ENCODE results near the gene LDB3. TPM values are rescaled to one million over a fixed set of nuclear protein-coding genes. Genes with fewer than 3 reads are reported as not detected.

Gene LDB3
- total and polyA plus RNA-seq, 2 donors (not counting 1 experiment from before 2014, with no cell fraction given): under 0.01 to 0.20 TPM

GRCh38 chr10:86710987-86711512, 42.7 kb downstream of the LDB3 start:
- no peaks in the 10 kb centered on the region for H3K79me2 ChIP-seq (ENCODE audit: control insufficient read depth, insufficient read depth, low read length)
- no peaks in the 10 kb centered on the region for H4K20me1 ChIP-seq (ENCODE audit: control insufficient read depth, extremely low read depth, insufficient read depth, low read length)
- no peaks in the 10 kb centered on the region for H3K4me1 ChIP-seq (ENCODE audit: control insufficient read depth, extremely low read depth, insufficient read depth, low read length)
- H3K27me3 ChIP-seq (ENCODE audit: control insufficient read depth, insufficient read depth, low read length): no peaks in the 10 kb centered on the region
- peak; percentile 86 to 87 for DNase-seq (ENCODE audit: low read depth in 2 of 2)
- no peaks in the 10 kb centered on the region for H3K36me3 ChIP-seq (ENCODE audit: control insufficient read depth, insufficient read depth, low read length)
- peak overlapping the region; percentile 75 for H3K4me2 ChIP-seq (ENCODE audit: extremely low read depth, insufficient read depth, low read length)
- peak overlapping the region; percentile 77 for H3K9ac ChIP-seq (ENCODE audit: insufficient read depth, low read length)
- no peak for TF ChIP-seq EZH2 (IDR thresholded peaks at IDR 0.05; ENCODE audit: low read length, missing control alignments)
- peak; percentile 59 to 75 for TF ChIP-seq CTCF (conservative IDR thresholded peaks at IDR 0.05 in 1 of 2, IDR thresholded peaks at IDR 0.05 in 1 of 2; ENCODE audit: low read depth in 1 of 2, low read length in 2 of 2)
- H3K9me3 ChIP-seq (ENCODE audit: control insufficient read depth, insufficient read depth, low read depth, low read length): no peaks in the 10 kb centered on the region
- peak overlapping the region; percentile 73 for H3K27ac ChIP-seq (ENCODE audit: insufficient read depth, low read length)
- H3K4me3 ChIP-seq (replicated peaks in 1 of 4; ENCODE audit: control extremely low read depth in 1 of 4, insufficient read depth in 1 of 4, low read depth in 3 of 4, low read length in 4 of 4): peak overlapping the region; percentile 14 to 67 (median 48)
- H2AFZ ChIP-seq (ENCODE audit: low read length): peak overlapping the region; percentile 100

GRCh38 chr10:86711513-86712316, 43.4 kb downstream of the LDB3 start:
- peak overlapping the region; percentile 40 for H3K4me2 ChIP-seq (ENCODE audit: extremely low read depth, insufficient read depth, low read length)
- H3K27me3 ChIP-seq (ENCODE audit: control insufficient read depth, insufficient read depth, low read length): no peaks in the 10 kb centered on the region
- H2AFZ ChIP-seq (ENCODE audit: low read length): peak overlapping the region; percentile 88
- no peaks in the 10 kb centered on the region for H4K20me1 ChIP-seq (ENCODE audit: control insufficient read depth, extremely low read depth, insufficient read depth, low read length)
- H3K79me2 ChIP-seq (ENCODE audit: control insufficient read depth, insufficient read depth, low read length): no peaks in the 10 kb centered on the region
- H3K36me3 ChIP-seq (ENCODE audit: control insufficient read depth, insufficient read depth, low read length): no peaks in the 10 kb centered on the region
- TF ChIP-seq CTCF (conservative IDR thresholded peaks at IDR 0.05 in 1 of 2, IDR thresholded peaks at IDR 0.05 in 1 of 2; ENCODE audit: low read depth in 1 of 2, low read length in 2 of 2) (no peak), EZH2 (IDR thresholded peaks at IDR 0.05; ENCODE audit: low read length, missing control alignments) (no peak)
- peak overlapping the region; percentile 77 for H3K9ac ChIP-seq (ENCODE audit: insufficient read depth, low read length)
- H3K4me1 ChIP-seq (ENCODE audit: control insufficient read depth, extremely low read depth, insufficient read depth, low read length): no peaks in the 10 kb centered on the region
- peak; percentile 43 to 49 for DNase-seq (ENCODE audit: low read depth in 2 of 2)
- H3K27ac ChIP-seq (ENCODE audit: insufficient read depth, low read length): peak overlapping the region; percentile 73
- H3K9me3 ChIP-seq (ENCODE audit: control insufficient read depth, insufficient read depth, low read depth, low read length): no peaks in the 10 kb centered on the region
- H3K4me3 ChIP-seq (replicated peaks in 1 of 4; ENCODE audit: control extremely low read depth in 1 of 4, insufficient read depth in 1 of 4, low read depth in 3 of 4, low read length in 4 of 4): peak overlapping the region; percentile 48 to 67 (median 56)

- H3K4me3 ChIP-seq (replicated peaks in 1 of 4; ENCODE audit: control extremely low read depth in 1 of 4, insufficient read depth in 1 of 4, low read depth in 3 of 4, low read length in 4 of 4): peak overlapping the region; percentile 48 to 67 (median 56)
- no peaks in the 10 kb centered on the region for H3K27me3 ChIP-seq (ENCODE audit: control insufficient read depth, insufficient read depth, low read length)
- H4K20me1 ChIP-seq (ENCODE audit: control insufficient read depth, extremely low read depth, insufficient read depth, low read length): no peaks in the 10 kb centered on the region
- peak; percentile 36 to 42 for DNase-seq (ENCODE audit: low read depth in 2 of 2)
- no peaks in the 10 kb centered on the region for H3K36me3 ChIP-seq (ENCODE audit: control insufficient read depth, insufficient read depth, low read length)
- no peaks in the 10 kb centered on the region for H3K79me2 ChIP-seq (ENCODE audit: control insufficient read depth, insufficient read depth, low read length)
- no peaks in the 10 kb centered on the region for H3K4me1 ChIP-seq (ENCODE audit: control insufficient read depth, extremely low read depth, insufficient read depth, low read length)
- peak overlapping the region; percentile 64 for H3K9ac ChIP-seq (ENCODE audit: insufficient read depth, low read length)
- peak overlapping the region; percentile 30 for H3K4me2 ChIP-seq (ENCODE audit: extremely low read depth, insufficient read depth, low read length)
- no peak for TF ChIP-seq EZH2 (IDR thresholded peaks at IDR 0.05; ENCODE audit: low read length, missing control alignments)
- no peak for TF ChIP-seq CTCF (conservative IDR thresholded peaks at IDR 0.05 in 1 of 2, IDR thresholded peaks at IDR 0.05 in 1 of 2; ENCODE audit: low read depth in 1 of 2, low read length in 2 of 2)
- H2AFZ ChIP-seq (ENCODE audit: low read length): peak overlapping the region; percentile 88
- no peaks in the 10 kb centered on the region for H3K9me3 ChIP-seq (ENCODE audit: control insufficient read depth, insufficient read depth, low read depth, low read length)
- peak overlapping the region; percentile 66 for H3K27ac ChIP-seq (ENCODE audit: insufficient read depth, low read length)
These were observed 44.0 kb downstream of the LDB3 start for GRCh38 chr10:86712317-86712707.

Data from fibroblast of lung (primary cell).